ENCODE results near the gene GREB1L. TPM values are rescaled to one million over a fixed set of nuclear protein-coding genes. Genes with fewer than 3 reads are reported as not detected.

The GREB1L gene
- total RNA-seq, 3 donors from 2014 or later, result 0.26 to 1.0 (median 0.29) TPM

GRCh38 chr18:21507913-21508701 lies 266.1 kb downstream of the GREB1L start:
- Histone ChIP-seq H3K36me3 (ENCODE audit: low read depth) (no peaks in the 10 kb centered on the region), H3K4me1 (ENCODE audit: low read depth) (no peaks in the 10 kb centered on the region), H3K4me3 (no peak overlapping the region), H3K9me3 (no peaks in the 10 kb centered on the region)
- no peak for TF ChIP-seq CTCF (IDR thresholded peaks at IDR 0.05)
- no peak for DNase-seq
- intact Hi-C loops (cut with DNase I, micrococcal nuclease), result no loop called here
- ATAC-seq, result no peak

DNA sequence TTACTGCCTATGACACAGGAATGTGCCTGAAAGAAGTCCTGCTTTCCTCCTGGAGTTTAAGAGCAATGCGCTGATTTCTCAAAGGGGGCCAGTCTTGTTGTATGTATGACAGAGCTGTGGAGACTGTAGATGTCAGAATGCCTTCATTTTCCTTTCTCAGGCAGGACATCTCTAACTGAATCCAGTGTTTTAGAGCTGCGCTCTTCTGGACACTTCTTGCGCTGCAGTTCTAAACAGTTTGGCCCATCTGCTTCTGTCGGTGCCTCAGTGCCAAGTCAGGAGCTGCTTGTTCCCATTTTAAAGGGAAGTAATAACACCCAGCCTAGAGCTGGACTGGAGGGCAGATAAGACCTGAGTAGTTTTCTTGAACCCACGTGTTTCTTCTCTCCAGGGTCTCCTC lies 267.0 kb downstream of the GREB1L start:
- no peak for DNase-seq
- no peak for ATAC-seq
- no peaks in the 10 kb centered on the region for H3K4me1 ChIP-seq (ENCODE audit: low read depth)
- intact Hi-C loops (cut with DNase I, micrococcal nuclease), result no loop called here
- TF ChIP-seq CTCF (IDR thresholded peaks at IDR 0.05), result no peak
- H3K9me3 ChIP-seq, result no peaks in the 10 kb centered on the region
- H3K36me3 ChIP-seq (ENCODE audit: low read depth), result no peaks in the 10 kb centered on the region
- no peak overlapping the region for H3K4me3 ChIP-seq

- DNase-seq (no peak), ATAC-seq (no peak)
- Histone ChIP-seq H3K4me1 (ENCODE audit: low read depth) (no peaks in the 10 kb centered on the region), H3K4me3 (no peak overlapping the region), H3K36me3 (ENCODE audit: low read depth) (no peaks in the 10 kb centered on the region), H3K9me3 (no peaks in the 10 kb centered on the region)
- TF ChIP-seq CTCF (IDR thresholded peaks at IDR 0.05), result no peak
- intact Hi-C loops (cut with DNase I, micrococcal nuclease), result no loop called here
Measured at GRCh38 chr18:21513292-21513691, 271.3 kb downstream of the GREB1L start.

DNA sequence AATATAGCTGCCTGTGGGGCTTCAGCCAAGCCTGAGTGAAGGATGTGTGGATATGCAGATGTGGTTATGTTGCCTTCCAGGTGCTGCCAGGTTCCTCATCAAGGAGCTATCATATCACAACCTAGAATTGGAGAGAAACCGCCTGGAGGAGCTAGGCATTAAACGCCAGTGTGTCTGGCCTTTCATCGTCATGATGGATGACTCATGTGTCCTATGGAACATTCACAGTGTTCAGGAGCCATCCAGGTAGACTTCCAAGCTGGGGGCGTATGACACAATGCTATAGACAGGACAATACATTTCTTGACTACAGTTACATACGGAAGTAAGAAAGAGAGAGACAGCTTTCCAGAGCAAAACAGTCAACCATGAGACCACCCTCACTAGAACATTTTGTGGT lies 271.7 kb downstream of the GREB1L start:
- Histone ChIP-seq H3K4me1 (ENCODE audit: low read depth) (no peaks in the 10 kb centered on the region), H3K9me3 (no peaks in the 10 kb centered on the region), H3K36me3 (ENCODE audit: low read depth) (no peaks in the 10 kb centered on the region), H3K4me3 (no peak overlapping the region)
- intact Hi-C loops (cut with DNase I, micrococcal nuclease), result no loop called here
- no peak for TF ChIP-seq CTCF (IDR thresholded peaks at IDR 0.05)
- ATAC-seq (no peak), DNase-seq (no peak)

GRCh38 chr18:21522530-21522929 lies 280.5 kb downstream of the GREB1L start:
- DNase-seq (no peak), ATAC-seq (no peak)
- Histone ChIP-seq H3K36me3 (ENCODE audit: low read depth) (no peaks in the 10 kb centered on the region), H3K4me1 (ENCODE audit: low read depth) (no peaks in the 10 kb centered on the region), H3K4me3 (no peak overlapping the region), H3K9me3 (no peaks in the 10 kb centered on the region)
- no peak for TF ChIP-seq CTCF (IDR thresholded peaks at IDR 0.05)
- intact Hi-C loops (cut with DNase I, micrococcal nuclease), result no loop called here

Data from mucosa of descending colon (tissue), 3 donors.